Right lobe of liver (tissue), 6 donors: ENCODE data around the gene CEP70. TPM values are rescaled to one million over a fixed set of nuclear protein-coding genes. Genes with fewer than 3 reads are reported as not detected.
"Not testable (repeated sequence)": the region's sequence is repeated elsewhere in the genome, so short reads cannot be mapped to it uniquely, and the experiment has no call there.

Experiments used
- ATAC-seq, 4 donors: fragments of 200-7000 bp; cut with Tn5 transposase; one replicate each; pipeline ENCODE4 v1.9.1; 2020; ENCODE audit warnings: mild to moderate bottlenecking in 4 of 4, moderate library complexity in 4 of 4
- DNase-seq, 3 donors: peaks; one replicate each; pipeline ENCODE4 v3.0.0-alpha.2; 2020
- H3K27ac ChIP-seq, 3 donors: fragments of 200-600 bp; one replicate each; pipeline ENCODE4 v1.8.0; 2022
- H3K27me3 ChIP-seq, 2 donors: fragments of 200-600 bp; one replicate each; pipeline ENCODE4 v1.8.0; 2022
- H3K36me3 ChIP-seq, 4 donors: fragments of 200-600 bp; sonication (generic) in 1 of 4; one replicate each; pipeline versions ENCODE4 v1.5.1 to v1.8.0; 2017 to 2022; ENCODE audit warnings: control low read depth in 1 of 4
- H3K4me1 ChIP-seq, 4 donors: fragments of 200-600 bp; sonication (generic) in 1 of 4; one replicate each; pipeline versions ENCODE4 v1.5.1 to v1.8.0; 2017 to 2022; ENCODE audit warnings: control low read depth in 1 of 4
- H3K4me3 ChIP-seq, 3 donors: fragments of 200-600 bp; one replicate each; pipeline ENCODE4 v1.8.0; 2022
- H3K9me3 ChIP-seq, 4 donors: fragments of 200-600 bp; sonication (generic) in 1 of 4; one replicate each; pipeline versions ENCODE4 v1.5.1 to v1.8.0; 2017 to 2022; ENCODE audit warnings: control low read depth in 1 of 4
- POLR2A ChIP-seq: fragments of 450-650 bp; IDR thresholded peaks from one replicate; pipeline ENCODE4 v1.6.1; 2017; ENCODE audit warnings: antibody characterized with exemption, mild to moderate bottlenecking
- WGBS: methylation state at CpG from one replicate; pipeline ENCODE4 v1.1.6; 2018; ENCODE audit warnings: low coverage, low lambda C conversion rate; ENCODE audit not compliant: insufficient coverage; ENCODE audit errors: missing lambda C conversion rate; 5-methylcytosine and 5-hydroxymethylcytosine counted together
- intact Hi-C, 2 donors: fragments of 100-400 bp; cut with DNase I; formaldehyde crosslinking; loops; one replicate each; pipeline versions ENCODE4 v1.11.2 to v1.14.1; 2022
- total RNA-seq, 6 experiments: library from RNA; depleted of rRNA in 2 of 6; stranded (reverse); fragments of >200 nt in 2 of 6; fragmentation: NEBNext Ultra II Directional in 3 of 6; extraction: Animal tissue kit (Norgen Biotek cat#: 25700) in 3 of 6; gene quantifications; one replicate each; pipeline versions ENCODE4 v1.1.0 to v1.2.4, GENCODE V29; 2016 to 2023
- TF ChIP-seq, protein P1 (sequence below), 4 donors: fragments of 200-600 bp in 3 of 4; fragments of 450-650 bp in 1 of 4; IDR thresholded peaks; one replicate each; pipeline versions ENCODE4 v1.5.1 to v1.8.0; 2016 to 2022; ENCODE audit warnings: antibody characterized with exemption in 4 of 4, mild to moderate bottlenecking in 2 of 4
- donor health status: DM: no; HTN: yes; CAD: no.
- donor health status: DM: no; HTN: no; CAD: no.
- donor health status: DM: no; HTN: no; CAD: no.
- donor health status: DM: no; HTN: yes; CAD: no.
- donor health status: DM: no; HTN: yes; CAD: no.

The CEP70 gene
- total RNA-seq, 6 experiments from 2014 or later, result 13.8 to 26.7 (median 21.4) TPM

DNA sequence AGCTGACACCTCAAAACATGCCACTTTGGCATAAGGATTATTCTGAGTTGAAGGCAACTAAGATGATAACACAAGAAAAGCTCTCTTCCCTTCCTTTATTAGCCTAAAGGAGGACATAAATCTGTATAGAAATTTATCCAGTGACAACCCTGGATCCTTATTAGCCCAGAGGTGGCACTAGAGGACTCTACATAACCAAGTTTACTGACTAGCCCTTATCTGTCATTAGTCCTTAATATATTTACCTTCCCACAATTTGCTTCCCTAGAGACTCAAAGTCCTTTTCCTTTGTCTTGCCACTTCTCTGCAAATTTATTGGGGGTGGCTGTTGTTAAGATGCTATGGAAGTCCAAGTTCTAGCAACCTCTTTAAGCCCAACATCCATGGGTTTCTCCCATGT is 26.7 kb downstream of the CEP70 start:
- no peak for DNase-seq

DNA sequence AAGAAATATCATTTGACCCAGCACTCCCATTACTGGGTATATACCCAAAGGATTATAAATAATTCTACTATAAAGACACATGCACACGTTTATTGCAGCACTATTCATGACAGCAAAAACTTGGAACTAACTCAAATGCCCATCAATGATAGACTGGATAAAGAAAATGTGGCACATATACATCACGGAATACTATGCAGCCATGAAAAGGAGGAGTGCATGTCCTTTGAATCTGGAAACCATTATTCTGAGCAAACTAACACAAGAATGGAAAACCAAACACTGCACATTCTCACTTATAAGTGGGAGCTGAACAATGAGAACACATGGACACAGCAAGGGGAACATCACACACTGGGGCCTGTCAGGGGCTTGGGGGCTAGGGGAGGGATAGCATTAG is 27.8 kb downstream of the CEP70 start:
- H3K27me3 ChIP-seq, intact Hi-C loops, H3K27ac ChIP-seq, ATAC-seq, DNase-seq, H3K36me3 ChIP-seq, H3K9me3 ChIP-seq, H3K4me3 ChIP-seq, H3K4me1 ChIP-seq: not testable (repeated sequence)
- WGBS, result 79% methylated on average over 2 of the region's 2 CpGs

More for the DNA sequence above, 26.7 kb downstream of the CEP70 start:
- peak; percentile 46 to 76 (median 59) for ATAC-seq
- intact Hi-C loops, result no loop called here
- no peaks in the 10 kb centered on the region for H3K36me3 ChIP-seq
- H3K4me3 ChIP-seq, result no peak overlapping the region
- no peak for TF ChIP-seq POLR2A
- TF ChIP-seq, protein P1, sequence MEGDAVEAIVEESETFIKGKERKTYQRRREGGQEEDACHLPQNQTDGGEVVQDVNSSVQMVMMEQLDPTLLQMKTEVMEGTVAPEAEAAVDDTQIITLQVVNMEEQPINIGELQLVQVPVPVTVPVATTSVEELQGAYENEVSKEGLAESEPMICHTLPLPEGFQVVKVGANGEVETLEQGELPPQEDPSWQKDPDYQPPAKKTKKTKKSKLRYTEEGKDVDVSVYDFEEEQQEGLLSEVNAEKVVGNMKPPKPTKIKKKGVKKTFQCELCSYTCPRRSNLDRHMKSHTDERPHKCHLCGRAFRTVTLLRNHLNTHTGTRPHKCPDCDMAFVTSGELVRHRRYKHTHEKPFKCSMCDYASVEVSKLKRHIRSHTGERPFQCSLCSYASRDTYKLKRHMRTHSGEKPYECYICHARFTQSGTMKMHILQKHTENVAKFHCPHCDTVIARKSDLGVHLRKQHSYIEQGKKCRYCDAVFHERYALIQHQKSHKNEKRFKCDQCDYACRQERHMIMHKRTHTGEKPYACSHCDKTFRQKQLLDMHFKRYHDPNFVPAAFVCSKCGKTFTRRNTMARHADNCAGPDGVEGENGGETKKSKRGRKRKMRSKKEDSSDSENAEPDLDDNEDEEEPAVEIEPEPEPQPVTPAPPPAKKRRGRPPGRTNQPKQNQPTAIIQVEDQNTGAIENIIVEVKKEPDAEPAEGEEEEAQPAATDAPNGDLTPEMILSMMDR (IDR thresholded peaks at IDR 0.05), result peak in 2 of 4 donors; percentile 30 to 35
- H3K4me1 ChIP-seq, result no peaks in the 10 kb centered on the region
- H3K27ac ChIP-seq, result no peak overlapping the region
- no peaks in the 10 kb centered on the region for H3K27me3 ChIP-seq
- no peaks in the 10 kb centered on the region for H3K9me3 ChIP-seq

DNA sequence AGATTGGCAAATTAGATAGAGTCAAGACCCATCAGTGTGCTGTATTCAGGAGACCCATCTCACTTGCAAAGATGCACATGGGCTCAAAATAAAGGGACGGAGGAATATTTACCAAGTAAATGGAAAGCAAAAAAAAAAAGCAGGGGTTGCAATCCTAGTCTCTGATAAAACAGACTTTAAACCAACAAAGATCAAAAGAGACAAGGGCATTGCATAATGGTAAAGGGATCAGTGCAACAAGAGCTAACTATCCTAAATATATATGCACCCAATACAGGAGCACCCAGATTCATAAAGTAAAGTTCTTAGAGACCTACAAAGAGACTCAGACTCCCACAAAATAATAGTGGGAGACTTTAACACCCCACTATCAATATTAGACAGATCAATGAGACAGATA is 31.2 kb downstream of the CEP70 start:
- H3K27ac ChIP-seq, H3K4me1 ChIP-seq, ATAC-seq, H3K27me3 ChIP-seq, DNase-seq, H3K4me3 ChIP-seq, H3K9me3 ChIP-seq, intact Hi-C loops, H3K36me3 ChIP-seq: not testable (repeated sequence)
- WGBS, result 44% methylated on average over 1 of the region's 1 CpG

DNA sequence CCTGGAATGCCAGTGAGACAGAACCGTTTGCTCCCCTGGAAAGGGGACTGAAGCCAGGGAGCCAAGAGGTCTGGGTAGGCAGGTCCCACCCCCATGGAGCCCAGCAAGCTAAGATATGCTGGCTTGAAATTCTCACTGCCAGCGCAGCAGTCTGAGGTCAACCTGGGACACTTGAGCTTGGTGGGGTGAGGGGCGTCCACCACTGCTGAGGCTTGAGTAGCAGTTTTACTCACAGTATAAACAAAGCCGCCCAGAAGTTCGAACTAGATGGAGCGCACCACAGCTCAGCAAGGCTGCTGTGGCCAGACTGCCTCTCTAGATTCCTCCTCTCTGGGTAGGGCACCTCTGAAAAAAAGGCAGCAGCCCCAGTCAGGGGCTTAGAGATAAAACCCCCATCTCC is 33.6 kb downstream of the CEP70 start:
- Histone ChIP-seq H3K27ac (no peak overlapping the region), H3K9me3 (no peaks in the 10 kb centered on the region), H3K27me3 (no peaks in the 10 kb centered on the region), H3K36me3 (peaks cover 0 to 4% (median 0%) of the 10 kb centered on the region in 4 donors), H3K4me1 (no peaks in the 10 kb centered on the region), H3K4me3 (no peak overlapping the region)
- no peak for DNase-seq
- intact Hi-C loops, result no loop called here
- TF ChIP-seq, protein P1 (IDR thresholded peaks at IDR 0.05), result no peak
- TF ChIP-seq POLR2A, result no peak
- ATAC-seq, result no peak
- 90% methylated on average over 3 of the region's 6 CpGs for WGBS

DNA sequence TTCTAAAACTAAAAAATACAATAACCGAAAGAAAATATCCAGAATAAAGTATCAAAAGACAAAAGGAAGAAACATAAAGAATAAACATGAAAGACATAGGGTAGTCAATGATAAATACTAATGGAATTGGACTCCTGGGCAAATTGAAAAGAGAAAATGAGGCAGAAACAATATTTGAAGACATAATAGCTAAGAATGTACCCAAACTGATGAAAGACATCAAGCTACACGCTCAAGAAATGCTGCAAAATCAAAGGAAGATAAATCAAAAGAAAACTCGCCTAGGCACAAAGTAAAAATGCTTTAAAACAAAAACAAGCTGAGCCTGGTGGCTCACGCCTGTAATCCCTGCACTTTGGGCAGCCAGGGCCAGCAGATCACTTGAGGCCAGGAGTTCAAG is 34.9 kb downstream of the CEP70 start:
- H3K9me3 ChIP-seq, result no peaks in the 10 kb centered on the region
- no peak for TF ChIP-seq POLR2A
- TF ChIP-seq, protein P1 (IDR thresholded peaks at IDR 0.05), result no peak
- intact Hi-C loops, result no loop called here
- H3K36me3 ChIP-seq, result peaks cover 0 to 4% (median 0%) of the 10 kb centered on the region in 4 donors
- H3K4me1 ChIP-seq, result no peaks in the 10 kb centered on the region
- no peak for DNase-seq
- no peak overlapping the region for H3K4me3 ChIP-seq
- 55% methylated on average over 3 of the region's 4 CpGs for WGBS
- no peak for ATAC-seq
- no peaks in the 10 kb centered on the region for H3K27me3 ChIP-seq
- no peak overlapping the region for H3K27ac ChIP-seq

DNA sequence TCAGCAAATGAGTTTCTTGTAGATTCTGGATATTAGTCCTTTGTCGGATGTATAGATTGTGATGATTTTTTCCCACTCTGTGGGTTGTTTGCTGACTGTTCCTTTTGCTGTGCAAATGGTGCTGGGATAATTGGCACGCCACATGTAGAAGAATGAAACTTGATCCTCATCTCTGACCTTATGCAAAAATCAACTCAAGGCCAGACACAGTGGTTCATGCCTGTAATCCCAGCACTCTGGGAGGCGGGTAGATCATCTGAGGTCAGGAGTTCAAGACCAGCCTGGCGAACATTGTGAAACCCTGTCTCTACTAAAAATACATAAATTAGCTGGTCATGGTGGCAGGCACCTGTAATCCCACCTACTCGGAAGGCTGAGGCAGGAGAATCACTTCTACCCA is 39.3 kb downstream of the CEP70 start:
- H3K9me3 ChIP-seq, ATAC-seq, H3K4me1 ChIP-seq, intact Hi-C loops, H3K4me3 ChIP-seq, H3K27me3 ChIP-seq, DNase-seq, H3K27ac ChIP-seq, H3K36me3 ChIP-seq: not testable (repeated sequence)
- WGBS, result 92% methylated on average over 3 of the region's 5 CpGs

DNA sequence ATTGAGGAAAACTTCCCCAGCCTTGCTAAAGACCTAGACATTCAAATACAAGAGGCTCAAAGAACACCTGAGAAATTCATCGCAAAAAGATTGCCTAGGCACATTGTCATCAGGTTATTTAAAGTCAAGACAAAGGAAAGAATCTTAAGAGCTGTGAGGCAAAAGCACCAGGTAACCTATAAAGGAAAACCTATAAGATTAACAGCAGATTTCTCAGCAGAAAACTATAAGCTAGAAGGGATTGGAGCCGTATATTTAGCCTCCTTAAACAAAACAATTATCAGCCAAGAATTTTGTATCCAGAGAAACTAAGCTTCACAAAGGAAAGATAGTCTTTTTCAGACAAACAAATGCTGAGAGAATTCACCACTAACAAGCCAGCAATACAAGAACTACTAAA is 43.1 kb downstream of the CEP70 start:
- H3K9me3 ChIP-seq, DNase-seq, H3K4me1 ChIP-seq, intact Hi-C loops, ATAC-seq, H3K27ac ChIP-seq, H3K4me3 ChIP-seq, H3K36me3 ChIP-seq, H3K27me3 ChIP-seq: not testable (repeated sequence)
- WGBS, result 91% methylated on average over 2 of the region's 2 CpGs
